ENCODE results near the gene SORT1. TPM values are rescaled to one million over a fixed set of nuclear protein-coding genes. Genes with fewer than 3 reads are reported as not detected.

SORT1 gene
- total and polyA plus RNA-seq, 2 of the 4 experiments (the other 2 are of a cell fraction), result 15.8 to 16.7 TPM

- Histone ChIP-seq H3K9ac (ENCODE audit: low read depth, low read length) (no peak overlapping the region), H4K5ac (ENCODE audit: low read depth, low read length) (no peak overlapping the region), H2BK15ac (ENCODE audit: low read depth, low read length) (no peak overlapping the region), H2BK5ac (ENCODE audit: low read depth, low read length, poor library complexity, severe bottlenecking) (no peak overlapping the region), H2BK20ac (ENCODE audit: low read depth, low read length) (no peak overlapping the region), H3K9me1 (ENCODE audit: insufficient read depth, low read length) (peaks cover 4% of the 10 kb centered on the region; the same call in 1 of the 2 replicates), H2AFZ (replicated peaks; ENCODE audit: low read length, poor library complexity) (no peak overlapping the region), H3K79me1 (ENCODE audit: low read depth in 1 of 2, low read length in 2 of 2) (peaks cover 0 to 2% of the 10 kb centered on the region in 2 experiments; a peak in 2 of 4 replicates), H3K36me3 (ENCODE audit: control insufficient read depth, insufficient read depth, low read length) (peaks cover 2% of the 10 kb centered on the region; the same call in 1 of the 2 replicates), H3K4me3 (ENCODE audit: insufficient read depth, low read depth, low read length) (no peak overlapping the region), H4K8ac (ENCODE audit: low read depth in 2 of 2, low read length in 2 of 2) (no peak overlapping the region), H2AK9ac (replicated peaks; ENCODE audit: low read depth, low read length, poor library complexity) (peak overlapping the region; percentile 68), H3K18ac (ENCODE audit: low read depth, low read length) (no peak overlapping the region), H2BK120ac (ENCODE audit: low read depth, low read length) (no peak overlapping the region), H3K14ac (replicated peaks; ENCODE audit: low read depth, low read length) (no peak overlapping the region), H4K20me1 (ENCODE audit: insufficient read depth, low read length) (no peaks in the 10 kb centered on the region), H3K23ac (ENCODE audit: low read depth, low read length) (no peak overlapping the region), H3K4me1 (ENCODE audit: control insufficient read depth, insufficient read depth, low read length) (peaks cover 12% of the 10 kb centered on the region), H4K91ac (ENCODE audit: insufficient read depth, low read depth, low read length) (no peak overlapping the region), H3K56ac (ENCODE audit: extremely low read depth, insufficient read depth, low read length) (no peak overlapping the region), H3K27ac (ENCODE audit: insufficient read depth, low read length) (no peak overlapping the region), H3K9me3 (ENCODE audit: control insufficient read depth, insufficient read depth, low read length) (peaks cover 2% of the 10 kb centered on the region; the same call in 1 of the 2 replicates), H3K4ac (ENCODE audit: low read depth, low read length) (peak overlapping the region; percentile 6; the same call in 1 of the 2 replicates), H3K4me2 (ENCODE audit: low read depth, low read length) (no peak overlapping the region), H3K27me3 (ENCODE audit: control insufficient read depth, insufficient read depth, low read length) (no peaks in the 10 kb centered on the region), H2AK5ac (ENCODE audit: low read depth, low read length) (no peak overlapping the region)
- ChIA-PET POLR2A (ENCODE audit: unreplicated experiment) (no interaction called here), CTCF (no interaction called here)
- intact Hi-C loops (cut with micrococcal nuclease) (no loop called here), dilution Hi-C loops (cut with HindIII; ENCODE audit: low sequenced_read_pairs, unreplicated experiment) (no loop called here), in situ Hi-C loops (cut with MboI; ENCODE audit: low sequenced_read_pairs) (no loop called here)
- 85% methylated on average over 4 of the region's 13 CpGs; no CpG with 5 or more reads in 1 of the 2 experiments for WGBS, 2 experiments (ENCODE audit: extremely low coverage in 2 of 2, insufficient read length in 1 of 2)
- no TSS peak for BruUV-seq (replicated peaks)
- DNase-seq (no peak), ATAC-seq (ENCODE audit: low read depth) (no peak)
- TF ChIP-seq RAD21 (IDR thresholded peaks at IDR 0.05; ENCODE audit: low read length), result no peak
- no peak for TF ChIP-seq CHD1 (IDR thresholded peaks at IDR 0.05; ENCODE audit: low read depth, low read length)
- TF ChIP-seq MAZ (IDR thresholded peaks at IDR 0.05; ENCODE audit: borderline replicate concordance, low read depth, low read length), result no peak
- TF ChIP-seq SMC3 (IDR thresholded peaks at IDR 0.05; ENCODE audit: low read depth, low read length), result no peak
- TF ChIP-seq USF2 (IDR thresholded peaks at IDR 0.05; ENCODE audit: low read depth, low read length), result no peak
- no peak for TF ChIP-seq BHLHE40 (IDR thresholded peaks at IDR 0.05; ENCODE audit: low read depth, low read length)
- TF ChIP-seq FOS (IDR thresholded peaks at IDR 0.05; ENCODE audit: low read depth, low read length), result no peak
Observed at GRCh38 chr1:109272021-109272799, 125.5 kb downstream of the SORT1 start.
